ENCODE measurements around the gene EFCAB6.

- TF ChIP-seq CTCF (IDR thresholded peaks at IDR 0.05) (no peak), REST (IDR thresholded peaks at IDR 0.05; ENCODE audit: insufficient read depth in 1 of 2, low read depth in 2 of 2, low read length in 1 of 2) (no peak)
Measured at GRCh38 chr22:43755011-43755410, 57.1 kb downstream of the EFCAB6 start.
